Right atrium auricular region (tissue), 2 donors: Measurements from ENCODE around the gene SYNDIG1. TPM values are rescaled to one million over a fixed set of nuclear protein-coding genes. Genes with fewer than 3 reads are reported as not detected.

ENCODE experiments used
- DNase-seq: peaks from one replicate; pipeline ENCODE4 v3.0.0-alpha.2; 2019; ENCODE audit warnings: low spot score
- H3K27ac ChIP-seq, 2 donors: fragments of 200-600 bp; sonication (generic); 1 replicate in 1 of 2; 2 replicates in 1 of 2; pipeline ENCODE4 v1.5.1; 2016 to 2019
- H3K27me3 ChIP-seq, 2 donors: fragments of 200-600 bp; sonication (generic); one replicate each; pipeline versions ENCODE4 v1.5.1 to v1.6.0; 2017 to 2019
- H3K36me3 ChIP-seq: fragments of 200-600 bp; sonication (generic); one replicate; pipeline ENCODE4 v1.5.1; 2016
- H3K4me1 ChIP-seq, 2 donors: fragments of 200-600 bp; sonication (generic); one replicate each; pipeline versions ENCODE4 v1.5.1 to v1.6.0; 2017 to 2019
- H3K4me3 ChIP-seq, 2 donors: fragments of 200-600 bp; sonication (generic); 1 replicate in 1 of 2; 2 replicates in 1 of 2; pipeline ENCODE4 v1.5.1; 2017 to 2019; ENCODE audit warnings: mild to moderate bottlenecking in 1 of 2, moderate library complexity in 1 of 2
- H3K9me3 ChIP-seq, 2 donors: fragments of 200-600 bp; sonication (generic); one replicate each; pipeline ENCODE4 v1.5.1; 2019
- total RNA-seq, 2 donors: library from RNA; depleted of rRNA; stranded (reverse); fragments of >200 nt; gene quantifications; one replicate each; pipeline ENCODE4 v1.1.0, GENCODE V29; 2016
- TF ChIP-seq, protein P1 (sequence below), 2 donors: fragments of 200-600 bp; sonication (generic); IDR thresholded peaks; one replicate each; pipeline ENCODE4 v1.5.1; 2019; ENCODE audit warnings: antibody characterized with exemption in 2 of 2

The SYNDIG1 gene
- total RNA-seq, 2 donors from 2014 or later: 21.7 to 38.1 TPM

DNA sequence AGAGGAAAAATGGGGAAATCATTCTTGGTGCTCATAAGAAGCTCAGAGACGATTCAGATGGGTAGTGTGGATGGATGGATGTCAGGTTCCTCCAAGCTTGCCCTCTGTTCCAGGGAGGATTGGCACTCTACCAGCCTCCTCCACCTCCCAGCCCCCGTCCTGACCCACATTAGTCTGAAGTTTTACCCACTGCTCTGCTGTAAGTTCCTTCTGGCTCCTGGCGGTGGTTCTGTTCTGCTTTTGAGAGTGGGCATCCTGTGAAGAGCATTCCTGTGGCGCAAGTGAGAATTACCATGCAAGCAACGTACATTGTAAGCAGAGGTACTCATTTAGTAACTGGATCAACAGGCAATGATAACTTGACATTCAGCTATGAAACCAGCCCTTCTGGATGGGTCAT, 103.4 kb downstream of the SYNDIG1 start:
- no peak overlapping the region for H3K27ac ChIP-seq
- H3K4me1 ChIP-seq: no peaks in the 10 kb centered on the region
- H3K4me3 ChIP-seq: no peak overlapping the region
- DNase-seq: no peak
- H3K27me3 ChIP-seq: no peaks in the 10 kb centered on the region
- H3K9me3 ChIP-seq: no peaks in the 10 kb centered on the region
- TF ChIP-seq, protein P1, sequence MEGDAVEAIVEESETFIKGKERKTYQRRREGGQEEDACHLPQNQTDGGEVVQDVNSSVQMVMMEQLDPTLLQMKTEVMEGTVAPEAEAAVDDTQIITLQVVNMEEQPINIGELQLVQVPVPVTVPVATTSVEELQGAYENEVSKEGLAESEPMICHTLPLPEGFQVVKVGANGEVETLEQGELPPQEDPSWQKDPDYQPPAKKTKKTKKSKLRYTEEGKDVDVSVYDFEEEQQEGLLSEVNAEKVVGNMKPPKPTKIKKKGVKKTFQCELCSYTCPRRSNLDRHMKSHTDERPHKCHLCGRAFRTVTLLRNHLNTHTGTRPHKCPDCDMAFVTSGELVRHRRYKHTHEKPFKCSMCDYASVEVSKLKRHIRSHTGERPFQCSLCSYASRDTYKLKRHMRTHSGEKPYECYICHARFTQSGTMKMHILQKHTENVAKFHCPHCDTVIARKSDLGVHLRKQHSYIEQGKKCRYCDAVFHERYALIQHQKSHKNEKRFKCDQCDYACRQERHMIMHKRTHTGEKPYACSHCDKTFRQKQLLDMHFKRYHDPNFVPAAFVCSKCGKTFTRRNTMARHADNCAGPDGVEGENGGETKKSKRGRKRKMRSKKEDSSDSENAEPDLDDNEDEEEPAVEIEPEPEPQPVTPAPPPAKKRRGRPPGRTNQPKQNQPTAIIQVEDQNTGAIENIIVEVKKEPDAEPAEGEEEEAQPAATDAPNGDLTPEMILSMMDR (IDR thresholded peaks at IDR 0.05): no peak
- H3K36me3 ChIP-seq: no peaks in the 10 kb centered on the region

DNA sequence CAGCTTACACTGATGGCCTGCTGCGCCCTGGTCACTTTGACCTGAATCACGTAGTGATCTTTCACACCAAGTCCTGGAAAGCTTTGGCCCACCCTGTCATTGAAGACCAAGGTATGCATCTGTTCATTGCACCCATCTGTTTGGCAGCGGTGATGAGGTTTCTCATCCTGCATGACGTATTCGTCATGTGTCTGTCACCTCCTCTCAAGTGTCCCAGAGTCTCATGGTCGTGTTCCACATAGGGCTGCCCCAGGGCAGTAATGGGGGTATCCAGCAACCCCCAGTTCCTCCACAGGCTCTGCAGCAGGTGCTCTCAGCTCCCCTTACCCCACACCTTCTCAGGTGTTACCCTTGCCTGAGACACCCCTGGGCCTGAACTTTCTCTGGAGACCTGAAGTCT, 104.1 kb downstream of the SYNDIG1 start:
- TF ChIP-seq, protein P1 (IDR thresholded peaks at IDR 0.05): no peak
- no peaks in the 10 kb centered on the region for H3K27me3 ChIP-seq
- H3K4me1 ChIP-seq: no peaks in the 10 kb centered on the region
- no peak for DNase-seq
- H3K9me3 ChIP-seq: no peaks in the 10 kb centered on the region
- H3K4me3 ChIP-seq: no peak overlapping the region
- no peak overlapping the region for H3K27ac ChIP-seq
- no peaks in the 10 kb centered on the region for H3K36me3 ChIP-seq

DNA sequence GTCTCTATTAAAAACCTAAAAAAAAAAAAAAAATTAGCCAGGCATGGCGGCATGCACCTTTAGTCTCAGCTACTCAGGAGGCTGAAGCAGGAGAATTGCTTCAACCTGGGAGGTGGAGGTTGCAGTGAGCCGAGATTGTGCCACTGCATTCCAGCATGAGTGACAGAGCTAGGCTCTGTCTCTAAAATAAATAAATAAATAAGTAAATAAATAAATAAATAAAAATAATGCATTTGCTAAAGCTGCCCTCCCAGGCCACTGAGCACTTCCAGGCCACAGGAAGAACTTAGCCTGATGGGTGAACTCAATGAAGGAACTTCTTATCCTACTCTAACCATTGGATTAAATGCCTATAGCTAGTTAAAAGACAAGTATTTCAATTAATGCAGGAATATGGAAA, 104.9 kb downstream of the SYNDIG1 start:
- no peaks in the 10 kb centered on the region for H3K36me3 ChIP-seq
- no peaks in the 10 kb centered on the region for H3K9me3 ChIP-seq
- H3K4me1 ChIP-seq: no peaks in the 10 kb centered on the region
- DNase-seq: no peak
- H3K27ac ChIP-seq: no peak overlapping the region
- TF ChIP-seq, protein P1 (IDR thresholded peaks at IDR 0.05): no peak
- H3K4me3 ChIP-seq: no peak overlapping the region
- no peaks in the 10 kb centered on the region for H3K27me3 ChIP-seq

DNA sequence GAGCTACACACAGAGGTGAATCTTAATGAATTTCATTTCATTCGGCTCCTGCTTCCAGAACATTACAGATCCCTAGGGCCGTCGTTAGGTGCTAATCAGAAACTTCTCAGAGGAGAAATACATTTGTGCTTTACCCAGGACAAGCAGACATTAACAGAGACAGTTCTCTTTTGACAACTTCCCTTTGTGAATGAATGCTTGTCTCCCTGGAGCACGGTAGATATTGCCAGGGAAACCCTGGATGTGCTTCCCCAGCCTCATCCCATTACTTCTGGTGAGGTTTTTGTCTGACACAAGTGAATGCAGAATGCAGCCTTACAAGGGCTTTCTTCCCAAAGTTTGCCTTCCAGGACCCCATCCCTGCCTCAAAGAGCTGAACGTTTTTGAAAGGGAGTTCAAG, 105.4 kb downstream of the SYNDIG1 start:
- H3K36me3 ChIP-seq: no peaks in the 10 kb centered on the region
- no peaks in the 10 kb centered on the region for H3K27me3 ChIP-seq
- H3K9me3 ChIP-seq: no peaks in the 10 kb centered on the region
- no peak overlapping the region for H3K27ac ChIP-seq
- H3K4me1 ChIP-seq: no peaks in the 10 kb centered on the region
- DNase-seq: no peak
- TF ChIP-seq, protein P1 (IDR thresholded peaks at IDR 0.05): no peak
- H3K4me3 ChIP-seq: no peak overlapping the region

DNA sequence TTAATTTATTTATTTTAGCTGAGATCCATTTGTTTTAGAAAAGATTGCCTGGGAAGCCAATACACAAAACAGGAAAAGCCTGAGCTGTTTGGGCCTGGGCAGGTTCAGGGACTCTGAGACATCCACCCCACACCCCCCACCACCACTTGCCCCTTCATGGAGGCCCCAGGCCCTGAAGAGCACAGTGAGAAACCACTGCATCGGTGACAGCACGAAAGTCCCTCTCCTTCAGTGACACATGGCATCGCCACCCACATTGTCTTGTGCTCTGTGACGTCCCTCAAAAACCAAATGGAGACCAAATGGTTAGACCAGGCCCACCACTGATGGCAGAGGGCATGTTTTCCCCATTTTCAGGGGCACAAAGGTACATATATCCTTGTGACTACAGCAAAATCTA, 106.4 kb downstream of the SYNDIG1 start:
- Histone ChIP-seq H3K4me3 (no peak overlapping the region), H3K36me3 (no peaks in the 10 kb centered on the region), H3K9me3 (no peaks in the 10 kb centered on the region), H3K27me3 (no peaks in the 10 kb centered on the region), H3K27ac (no peak overlapping the region), H3K4me1 (no peaks in the 10 kb centered on the region)
- TF ChIP-seq, protein P1 (IDR thresholded peaks at IDR 0.05): no peak
- DNase-seq: no peak

DNA sequence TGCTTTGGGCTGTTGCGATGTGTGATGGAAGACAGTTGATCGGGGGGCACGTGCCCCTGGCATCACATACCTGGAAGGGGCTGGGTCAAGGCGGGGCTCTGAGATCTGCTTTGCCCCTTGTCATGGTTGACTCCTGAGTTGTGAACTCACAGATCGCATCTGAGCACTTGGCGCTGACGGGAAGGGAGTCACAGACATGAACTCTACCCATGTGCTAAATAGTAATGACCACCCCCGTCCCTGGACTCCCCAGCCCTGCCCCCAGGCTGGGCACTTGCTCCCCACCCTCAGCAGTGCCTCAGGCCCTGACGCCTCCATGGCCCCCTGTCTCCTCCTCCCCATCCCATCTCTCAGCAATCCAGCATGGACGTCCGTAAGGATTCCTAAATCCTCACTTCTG, 107.0 kb downstream of the SYNDIG1 start:
- H3K27me3 ChIP-seq: no peaks in the 10 kb centered on the region
- no peak overlapping the region for H3K4me3 ChIP-seq
- TF ChIP-seq, protein P1 (IDR thresholded peaks at IDR 0.05): no peak
- H3K27ac ChIP-seq: no peak overlapping the region
- no peak for DNase-seq
- H3K36me3 ChIP-seq: no peaks in the 10 kb centered on the region
- H3K4me1 ChIP-seq: no peaks in the 10 kb centered on the region
- H3K9me3 ChIP-seq: no peaks in the 10 kb centered on the region
